ENCODE data around the gene TOM1. TPM values are rescaled to one million over a fixed set of nuclear protein-coding genes. Genes with fewer than 3 reads are reported as not detected.

Gene TOM1
- total and polyA plus RNA-seq, 2 of the 13 experiments (the other 11 are each of a cell fraction or from before 2014, with no cell fraction given), result 30.8 to 87.3 TPM

DNA sequence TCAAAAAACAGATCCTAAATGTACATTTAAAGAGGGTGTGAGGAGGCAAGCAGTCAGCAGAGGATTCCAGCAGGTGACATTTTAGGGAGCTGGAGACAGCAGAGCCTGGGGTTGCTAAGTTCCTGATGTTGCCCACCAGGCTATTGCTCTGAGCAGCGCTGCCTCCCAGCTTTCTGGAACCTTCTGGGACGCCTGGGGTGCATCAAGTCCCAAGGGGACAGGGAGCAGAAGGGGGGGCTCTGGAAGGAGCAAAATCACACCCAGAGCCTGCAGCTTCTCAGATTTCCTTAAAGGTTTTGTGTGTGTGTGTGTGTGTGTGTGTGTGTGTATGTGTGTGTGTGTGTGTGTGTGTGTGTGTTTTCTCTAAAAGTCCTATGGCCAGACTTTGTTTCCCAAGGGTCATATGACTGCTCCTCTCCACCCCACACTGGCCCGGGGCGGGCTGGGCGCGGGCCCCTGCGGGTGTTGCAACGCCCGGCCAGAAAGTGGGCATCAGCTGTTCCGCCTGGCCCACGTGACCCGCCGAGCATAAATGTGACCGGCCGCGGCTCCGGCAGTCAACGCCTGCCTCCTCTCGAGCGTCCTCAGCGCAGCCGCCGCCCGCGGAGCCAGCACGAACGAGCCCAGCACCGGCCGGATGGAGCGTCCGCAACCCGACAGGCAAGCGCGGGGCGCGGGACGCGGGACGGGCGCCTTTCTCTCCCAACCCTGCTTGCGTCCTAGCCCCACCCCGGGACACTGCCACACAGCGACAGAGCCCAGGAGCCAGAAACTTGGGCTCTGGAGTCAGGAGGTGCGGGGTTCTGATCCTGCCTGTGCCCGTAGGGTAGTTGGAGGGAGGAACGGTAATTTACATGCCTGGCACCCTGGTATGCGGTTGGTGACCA, 81.1 kb downstream of the TOM1 start, which contains the start of gene HMOX1 (continued):
- TF ChIP-seq, protein P1, sequence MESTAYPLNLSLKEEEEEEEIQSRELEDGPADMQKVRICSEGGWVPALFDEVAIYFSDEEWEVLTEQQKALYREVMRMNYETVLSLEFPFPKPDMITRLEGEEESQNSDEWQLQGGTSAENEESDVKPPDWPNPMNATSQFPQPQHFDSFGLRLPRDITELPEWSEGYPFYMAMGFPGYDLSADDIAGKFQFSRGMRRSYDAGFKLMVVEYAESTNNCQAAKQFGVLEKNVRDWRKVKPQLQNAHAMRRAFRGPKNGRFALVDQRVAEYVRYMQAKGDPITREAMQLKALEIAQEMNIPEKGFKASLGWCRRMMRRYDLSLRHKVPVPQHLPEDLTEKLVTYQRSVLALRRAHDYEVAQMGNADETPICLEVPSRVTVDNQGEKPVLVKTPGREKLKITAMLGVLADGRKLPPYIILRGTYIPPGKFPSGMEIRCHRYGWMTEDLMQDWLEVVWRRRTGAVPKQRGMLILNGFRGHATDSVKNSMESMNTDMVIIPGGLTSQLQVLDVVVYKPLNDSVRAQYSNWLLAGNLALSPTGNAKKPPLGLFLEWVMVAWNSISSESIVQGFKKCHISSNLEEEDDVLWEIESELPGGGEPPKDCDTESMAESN (CRISPR knock-in tag; conservative IDR thresholded peaks at IDR 0.05), result no peak
- TF ChIP-seq, protein P2, sequence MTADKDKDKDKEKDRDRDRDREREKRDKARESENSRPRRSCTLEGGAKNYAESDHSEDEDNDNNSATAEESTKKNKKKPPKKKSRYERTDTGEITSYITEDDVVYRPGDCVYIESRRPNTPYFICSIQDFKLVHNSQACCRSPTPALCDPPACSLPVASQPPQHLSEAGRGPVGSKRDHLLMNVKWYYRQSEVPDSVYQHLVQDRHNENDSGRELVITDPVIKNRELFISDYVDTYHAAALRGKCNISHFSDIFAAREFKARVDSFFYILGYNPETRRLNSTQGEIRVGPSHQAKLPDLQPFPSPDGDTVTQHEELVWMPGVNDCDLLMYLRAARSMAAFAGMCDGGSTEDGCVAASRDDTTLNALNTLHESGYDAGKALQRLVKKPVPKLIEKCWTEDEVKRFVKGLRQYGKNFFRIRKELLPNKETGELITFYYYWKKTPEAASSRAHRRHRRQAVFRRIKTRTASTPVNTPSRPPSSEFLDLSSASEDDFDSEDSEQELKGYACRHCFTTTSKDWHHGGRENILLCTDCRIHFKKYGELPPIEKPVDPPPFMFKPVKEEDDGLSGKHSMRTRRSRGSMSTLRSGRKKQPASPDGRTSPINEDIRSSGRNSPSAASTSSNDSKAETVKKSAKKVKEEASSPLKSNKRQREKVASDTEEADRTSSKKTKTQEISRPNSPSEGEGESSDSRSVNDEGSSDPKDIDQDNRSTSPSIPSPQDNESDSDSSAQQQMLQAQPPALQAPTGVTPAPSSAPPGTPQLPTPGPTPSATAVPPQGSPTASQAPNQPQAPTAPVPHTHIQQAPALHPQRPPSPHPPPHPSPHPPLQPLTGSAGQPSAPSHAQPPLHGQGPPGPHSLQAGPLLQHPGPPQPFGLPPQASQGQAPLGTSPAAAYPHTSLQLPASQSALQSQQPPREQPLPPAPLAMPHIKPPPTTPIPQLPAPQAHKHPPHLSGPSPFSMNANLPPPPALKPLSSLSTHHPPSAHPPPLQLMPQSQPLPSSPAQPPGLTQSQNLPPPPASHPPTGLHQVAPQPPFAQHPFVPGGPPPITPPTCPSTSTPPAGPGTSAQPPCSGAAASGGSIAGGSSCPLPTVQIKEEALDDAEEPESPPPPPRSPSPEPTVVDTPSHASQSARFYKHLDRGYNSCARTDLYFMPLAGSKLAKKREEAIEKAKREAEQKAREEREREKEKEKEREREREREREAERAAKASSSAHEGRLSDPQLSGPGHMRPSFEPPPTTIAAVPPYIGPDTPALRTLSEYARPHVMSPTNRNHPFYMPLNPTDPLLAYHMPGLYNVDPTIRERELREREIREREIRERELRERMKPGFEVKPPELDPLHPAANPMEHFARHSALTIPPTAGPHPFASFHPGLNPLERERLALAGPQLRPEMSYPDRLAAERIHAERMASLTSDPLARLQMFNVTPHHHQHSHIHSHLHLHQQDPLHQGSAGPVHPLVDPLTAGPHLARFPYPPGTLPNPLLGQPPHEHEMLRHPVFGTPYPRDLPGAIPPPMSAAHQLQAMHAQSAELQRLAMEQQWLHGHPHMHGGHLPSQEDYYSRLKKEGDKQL (CRISPR knock-in tag; IDR thresholded peaks at IDR 0.05; ENCODE audit: low read depth), result 0 out of 2 replicates have a peak, but pooled peaks have one; percentile 16
- TF ChIP-seq ZSCAN20 (CRISPR knock-in tag; IDR thresholded peaks at IDR 0.05; ENCODE audit: borderline replicate concordance) (no peak), NFATC3 (CRISPR knock-in tag; IDR thresholded peaks at IDR 0.05) (no peak), SOX5 (CRISPR knock-in tag; IDR thresholded peaks at IDR 0.05; ENCODE audit: borderline replicate concordance) (peak; percentile 50; the same call in 1 of the 2 replicates), ZBTB3 (CRISPR knock-in tag; IDR thresholded peaks at IDR 0.05; ENCODE audit: borderline replicate concordance, low read depth) (peak; percentile 69; the same call in 1 of the 2 replicates), GTF2F1 (IDR thresholded peaks at IDR 0.05; ENCODE audit: low read length) (no peak), RORA (CRISPR knock-in tag; IDR thresholded peaks at IDR 0.05) (0 out of 2 replicates have a peak, but pooled peaks have one; percentile 39), ZNF749 (CRISPR knock-in tag; IDR thresholded peaks at IDR 0.05; ENCODE audit: borderline replicate concordance) (peak; percentile 57; the same call in 1 of the 2 replicates), ZNF543 (CRISPR knock-in tag; IDR thresholded peaks at IDR 0.05) (0 out of 2 replicates have a peak, but pooled peaks have one; percentile 46), PLRG1 (conservative IDR thresholded peaks at IDR 0.05) (no peak), NR2F2 (IDR thresholded peaks at IDR 0.05; ENCODE audit: borderline replicate concordance, low read depth) (no peak)
- TF ChIP-seq, protein P3, sequence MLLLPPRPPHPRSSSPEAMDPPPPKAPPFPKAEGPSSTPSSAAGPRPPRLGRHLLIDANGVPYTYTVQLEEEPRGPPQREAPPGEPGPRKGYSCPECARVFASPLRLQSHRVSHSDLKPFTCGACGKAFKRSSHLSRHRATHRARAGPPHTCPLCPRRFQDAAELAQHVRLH (CRISPR knock-in tag; IDR thresholded peaks at IDR 0.05; ENCODE audit: borderline replicate concordance, low read depth), result peak; percentile 86
- TF ChIP-seq, protein P4, sequence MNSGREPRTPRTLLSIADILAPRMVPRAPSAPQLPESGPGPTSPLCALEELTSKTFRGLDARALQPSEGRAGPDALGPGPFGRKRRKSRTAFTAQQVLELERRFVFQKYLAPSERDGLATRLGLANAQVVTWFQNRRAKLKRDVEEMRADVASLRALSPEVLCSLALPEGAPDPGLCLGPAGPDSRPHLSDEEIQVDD (CRISPR knock-in tag; IDR thresholded peaks at IDR 0.05; ENCODE audit: borderline replicate concordance), result no peak
- TF ChIP-seq, protein P5, sequence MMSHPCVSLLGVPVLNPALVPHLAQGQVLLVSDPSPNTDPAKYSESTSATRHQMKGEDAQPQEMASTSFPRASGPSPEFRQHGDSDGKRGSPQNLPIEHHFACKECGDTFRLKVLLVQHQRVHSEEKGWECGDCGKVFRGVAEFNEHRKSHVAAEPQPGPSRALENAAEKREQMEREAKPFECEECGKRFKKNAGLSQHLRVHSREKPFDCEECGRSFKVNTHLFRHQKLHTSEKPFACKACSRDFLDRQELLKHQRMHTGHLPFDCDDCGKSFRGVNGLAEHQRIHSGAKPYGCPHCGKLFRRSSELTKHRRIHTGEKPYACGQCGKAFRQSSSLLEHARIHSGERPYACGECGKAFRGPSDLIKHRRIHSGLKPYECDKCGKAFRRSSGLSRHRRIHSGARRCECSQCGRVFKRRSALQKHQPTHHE (CRISPR knock-in tag; IDR thresholded peaks at IDR 0.05; ENCODE audit: borderline replicate concordance), result 0 out of 2 replicates have a peak, but pooled peaks have one; percentile 44
- TF ChIP-seq, protein P6, sequence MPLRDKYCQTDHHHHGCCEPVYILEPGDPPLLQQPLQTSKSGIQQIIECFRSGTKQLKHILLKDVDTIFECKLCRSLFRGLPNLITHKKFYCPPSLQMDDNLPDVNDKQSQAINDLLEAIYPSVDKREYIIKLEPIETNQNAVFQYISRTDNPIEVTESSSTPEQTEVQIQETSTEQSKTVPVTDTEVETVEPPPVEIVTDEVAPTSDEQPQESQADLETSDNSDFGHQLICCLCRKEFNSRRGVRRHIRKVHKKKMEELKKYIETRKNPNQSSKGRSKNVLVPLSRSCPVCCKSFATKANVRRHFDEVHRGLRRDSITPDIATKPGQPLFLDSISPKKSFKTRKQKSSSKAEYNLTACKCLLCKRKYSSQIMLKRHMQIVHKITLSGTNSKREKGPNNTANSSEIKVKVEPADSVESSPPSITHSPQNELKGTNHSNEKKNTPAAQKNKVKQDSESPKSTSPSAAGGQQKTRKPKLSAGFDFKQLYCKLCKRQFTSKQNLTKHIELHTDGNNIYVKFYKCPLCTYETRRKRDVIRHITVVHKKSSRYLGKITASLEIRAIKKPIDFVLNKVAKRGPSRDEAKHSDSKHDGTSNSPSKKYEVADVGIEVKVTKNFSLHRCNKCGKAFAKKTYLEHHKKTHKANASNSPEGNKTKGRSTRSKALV (CRISPR knock-in tag; IDR thresholded peaks at IDR 0.05), result peak; percentile 69; the same call in 1 of the 2 replicates
